PC-3 (cell line): ENCODE measurements around the gene DLGAP4. TPM values are rescaled to one million over a fixed set of nuclear protein-coding genes. Genes with fewer than 3 reads are reported as not detected.

ENCODE experiments used
- ATAC-seq: fragments of 200-7000 bp; cut with Tn5 transposase; 2 replicates; pipeline ENCODE4 v1.9.1; 2020; ENCODE audit warnings: mild to moderate bottlenecking, moderate library complexity
- BruUV-seq: library from RNA; stranded (reverse); fragments of 400-500 nt; replicated peaks from 2 replicates; lab custom pipeline; 2021; lab: Mats Ljungman, UMichigan
- CTCF ChIA-PET: fragments of 300-600 bp; sonication (Branson Sonifier 250); formaldehyde crosslinking; loops from one replicate; lab custom pipeline; 2022; ENCODE audit warnings: antibody characterized with exemption; lab: Charles Lee
- POLR2A ChIA-PET: fragments of 300-600 bp; sonication (Branson Sonifier 250); formaldehyde crosslinking; loops from one replicate; lab custom pipeline; 2022; ENCODE audit warnings: antibody characterized with exemption; ENCODE audit not compliant: unreplicated experiment; lab: Charles Lee
- DNase-seq: peaks from one replicate; pipeline ENCODE4 v3.0.0-alpha.2; 2015
- H2AFZ ChIP-seq: fragments of 300-600 bp; sonication (generic); 2 replicates; pipeline ENCODE4 v1.6.0; 2016; ENCODE audit warnings: antibody characterized with exemption, low read length
- H3F3A ChIP-seq: fragments of 300-600 bp; sonication (generic); one replicate; pipeline ENCODE4 v1.6.0; 2017; ENCODE audit warnings: antibody characterized with exemption, low read length, control low read depth, mild to moderate bottlenecking; ENCODE audit not compliant: unreplicated experiment
- H3K27ac ChIP-seq: fragments of 300-600 bp; sonication (generic); 2 replicates; pipeline ENCODE4 v1.5.1; 2016; ENCODE audit warnings: mild to moderate bottlenecking, low read length
- H3K27me3 ChIP-seq: fragments of 300-600 bp; sonication (generic); 2 replicates; pipeline ENCODE4 v1.6.1; 2016; ENCODE audit warnings: low read length, mixed read lengths
- H3K36me3 ChIP-seq: fragments of 300-600 bp; sonication (generic); 2 replicates; pipeline ENCODE4 v1.6.1; 2016; ENCODE audit warnings: low read depth, mixed run types, low read length, mixed read lengths
- H3K4me1 ChIP-seq: fragments of 300-600 bp; sonication (generic); 2 replicates; pipeline ENCODE4 v1.5.1; 2016; ENCODE audit warnings: low read length; ENCODE audit not compliant: insufficient read depth
- H3K4me2 ChIP-seq: fragments of 300-600 bp; sonication (generic); 2 replicates; pipeline ENCODE4 v1.6.0; 2016; ENCODE audit warnings: low read length
- H3K4me3 ChIP-seq: fragments of 300-600 bp; sonication (generic); 2 replicates; pipeline ENCODE4 v1.5.1; 2016; ENCODE audit warnings: mild to moderate bottlenecking, low read length, mixed read lengths
- H3K79me2 ChIP-seq: fragments of 300-600 bp; sonication (generic); 2 replicates; pipeline ENCODE4 v1.6.1; 2017; ENCODE audit warnings: low read length, mixed read lengths
- H3K9ac ChIP-seq: fragments of 300-600 bp; sonication (generic); 2 replicates; pipeline ENCODE4 v1.6.0; 2016; ENCODE audit warnings: mild to moderate bottlenecking, low read length
- H3K9me2 ChIP-seq: fragments of 300-600 bp; sonication (generic); replicated peaks from 2 replicates; pipeline ENCODE4 v1.6.1; 2016; ENCODE audit warnings: mixed run types, low read length, mixed read lengths
- H3K9me3 ChIP-seq: fragments of 300-600 bp; sonication (generic); 2 replicates; pipeline ENCODE4 v1.6.1; 2016; ENCODE audit warnings: low read length, mixed read lengths
- H4K20me1 ChIP-seq: fragments of 300-600 bp; sonication (generic); 2 replicates; pipeline ENCODE4 v1.6.1; 2016; ENCODE audit warnings: low read length, mixed read lengths
- EZH2 ChIP-seq: fragments of 300-600 bp; sonication (generic); IDR thresholded peaks from one replicate; pipeline ENCODE4 v1.6.1; 2017; ENCODE audit warnings: antibody characterized with exemption, mild to moderate bottlenecking, low read length; ENCODE audit not compliant: unreplicated experiment
- EZH2phosphoT487 ChIP-seq: fragments of 300-600 bp; sonication (generic); IDR thresholded peaks from 2 replicates; pipeline ENCODE4 v1.6.1; 2018; ENCODE audit warnings: mild to moderate bottlenecking, antibody characterized with exemption, low read length, borderline replicate concordance
- intact Hi-C: fragments of 100-400 bp; cut with micrococcal nuclease; formaldehyde crosslinking; loops from 2 replicates; pipeline ENCODE4 v1.9.0; 2023
- total RNA-seq: library from RNA; depleted of rRNA; stranded (reverse); fragments of >200 nt; gene quantifications from 2 replicates; pipeline ENCODE4 v1.2.3, GENCODE V29; 2014
- TF ChIP-seq, protein P1 (sequence below): fragments of 300-600 bp; sonication (generic); conservative IDR thresholded peaks from 2 replicates; pipeline ENCODE4 v1.5.1; 2017; ENCODE audit warnings: antibody characterized with exemption, low read depth, mild to moderate bottlenecking, low read length

DLGAP4 gene
- total RNA-seq, 1 experiment from 2014 or later = 21.0 TPM

GRCh38 chr20:36485286-36485685, 179.1 kb downstream of the DLGAP4 start:
- H3K36me3 ChIP-seq = no peaks in the 10 kb centered on the region
- no peaks in the 10 kb centered on the region for H3K9me2 ChIP-seq
- H3K27me3 ChIP-seq = no peaks in the 10 kb centered on the region
- BruUV-seq = no TSS peak
- TF ChIP-seq EZH2phosphoT487 (no peak), EZH2 (no peak)
- TF ChIP-seq, protein P1, sequence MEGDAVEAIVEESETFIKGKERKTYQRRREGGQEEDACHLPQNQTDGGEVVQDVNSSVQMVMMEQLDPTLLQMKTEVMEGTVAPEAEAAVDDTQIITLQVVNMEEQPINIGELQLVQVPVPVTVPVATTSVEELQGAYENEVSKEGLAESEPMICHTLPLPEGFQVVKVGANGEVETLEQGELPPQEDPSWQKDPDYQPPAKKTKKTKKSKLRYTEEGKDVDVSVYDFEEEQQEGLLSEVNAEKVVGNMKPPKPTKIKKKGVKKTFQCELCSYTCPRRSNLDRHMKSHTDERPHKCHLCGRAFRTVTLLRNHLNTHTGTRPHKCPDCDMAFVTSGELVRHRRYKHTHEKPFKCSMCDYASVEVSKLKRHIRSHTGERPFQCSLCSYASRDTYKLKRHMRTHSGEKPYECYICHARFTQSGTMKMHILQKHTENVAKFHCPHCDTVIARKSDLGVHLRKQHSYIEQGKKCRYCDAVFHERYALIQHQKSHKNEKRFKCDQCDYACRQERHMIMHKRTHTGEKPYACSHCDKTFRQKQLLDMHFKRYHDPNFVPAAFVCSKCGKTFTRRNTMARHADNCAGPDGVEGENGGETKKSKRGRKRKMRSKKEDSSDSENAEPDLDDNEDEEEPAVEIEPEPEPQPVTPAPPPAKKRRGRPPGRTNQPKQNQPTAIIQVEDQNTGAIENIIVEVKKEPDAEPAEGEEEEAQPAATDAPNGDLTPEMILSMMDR = no peak
- no peak overlapping the region for H3K27ac ChIP-seq
- peaks cover 89% of the 10 kb centered on the region for H3K79me2 ChIP-seq
- H3K4me3 ChIP-seq = no peak overlapping the region
- H3F3A ChIP-seq = no peaks in the 10 kb centered on the region
- H3K4me1 ChIP-seq = peaks cover 16% of the 10 kb centered on the region
- ChIA-PET POLR2A (interaction anchor here (0.5 kb wide), 1 partner anchor 37 kb away, joined by 3 read pairs; no protein-coding TSS in a partner anchor), CTCF (interaction anchor here (0.6 kb wide), 1 partner anchor 23 kb away, joined by 6 read pairs; no protein-coding TSS in a partner anchor)
- H3K9me3 ChIP-seq = no peaks in the 10 kb centered on the region
- intact Hi-C loops = no loop called here
- H3K9ac ChIP-seq = no peak overlapping the region
- ATAC-seq (no peak), DNase-seq (no peak)
- no peak overlapping the region for H3K4me2 ChIP-seq
- peaks cover 15% of the 10 kb centered on the region; the same call in 1 of the 2 replicates for H4K20me1 ChIP-seq
- no peak overlapping the region for H2AFZ ChIP-seq

GRCh38 chr20:36487069-36487468, 180.9 kb downstream of the DLGAP4 start:
- Histone ChIP-seq H3F3A (no peaks in the 10 kb centered on the region), H4K20me1 (peaks cover 16% of the 10 kb centered on the region; the same call in 1 of the 2 replicates), H3K9me2 (no peaks in the 10 kb centered on the region), H3K36me3 (no peaks in the 10 kb centered on the region), H3K27me3 (no peaks in the 10 kb centered on the region), H3K27ac (no peak overlapping the region), H3K4me3 (no peak overlapping the region), H2AFZ (no peak overlapping the region), H3K4me2 (no peak overlapping the region), H3K79me2 (peaks cover 86% of the 10 kb centered on the region), H3K4me1 (peaks cover 16% of the 10 kb centered on the region), H3K9ac (no peak overlapping the region), H3K9me3 (no peaks in the 10 kb centered on the region)
- BruUV-seq = no TSS peak
- ChIA-PET POLR2A (no interaction called here), CTCF (no interaction called here)
- ATAC-seq (no peak), DNase-seq (no peak)
- TF ChIP-seq EZH2 = no peak
- TF ChIP-seq, protein P1 = no peak
- TF ChIP-seq EZH2phosphoT487 = no peak
- intact Hi-C loops = no loop called here

GRCh38 chr20:36490191-36490590, 184.1 kb downstream of the DLGAP4 start:
- Histone ChIP-seq H3K36me3 (no peaks in the 10 kb centered on the region), H3K4me2 (no peak overlapping the region), H3K9me2 (no peaks in the 10 kb centered on the region), H4K20me1 (peaks cover 12% of the 10 kb centered on the region; the same call in 1 of the 2 replicates), H3K27me3 (no peaks in the 10 kb centered on the region), H2AFZ (no peak overlapping the region), H3K27ac (no peak overlapping the region), H3K9ac (no peak overlapping the region), H3K9me3 (no peaks in the 10 kb centered on the region), H3K4me3 (no peak overlapping the region), H3K79me2 (peaks cover 70% of the 10 kb centered on the region), H3K4me1 (no peaks in the 10 kb centered on the region), H3F3A (no peaks in the 10 kb centered on the region)
- CTCF ChIA-PET = no interaction called here
- intact Hi-C loops = no loop called here
- ATAC-seq (no peak), DNase-seq (no peak)
- no TSS peak for BruUV-seq
- TF ChIP-seq, protein P1 = no peak
- POLR2A ChIA-PET = no interaction called here
